ENCODE results near the gene PC.

The PC gene

GRCh38 chr11:66855574-66856495 lies 102.3 kb downstream of the PC start:
- peak; percentile 97 for DNase-seq (ENCODE audit: low read depth)
- peak overlapping the region; percentile 84 for H3K4me3 ChIP-seq (ENCODE audit: low read length)
- no peaks in the 10 kb centered on the region for H3K9me3 ChIP-seq (ENCODE audit: control insufficient read depth, low read length)
- H3K36me3 ChIP-seq (ENCODE audit: control insufficient read depth, insufficient read depth, low read length, severe bottlenecking) = peaks cover 11% of the 10 kb centered on the region
- H3K9ac ChIP-seq (ENCODE audit: low read length) = peak overlapping the region; percentile 92
- peaks cover 6% of the 10 kb centered on the region for H3K4me1 ChIP-seq (ENCODE audit: control insufficient read depth, insufficient read depth, low read length)
- H3K27me3 ChIP-seq (replicated peaks; ENCODE audit: control insufficient read depth, insufficient read depth, low read length) = no peaks in the 10 kb centered on the region

- no peaks in the 10 kb centered on the region for H3K9me3 ChIP-seq (ENCODE audit: control insufficient read depth, low read length)
- H3K4me1 ChIP-seq (ENCODE audit: control insufficient read depth, insufficient read depth, low read length) = peaks cover 6% of the 10 kb centered on the region
- no peak overlapping the region for H3K4me3 ChIP-seq (ENCODE audit: low read length)
- peaks cover 9% of the 10 kb centered on the region for H3K36me3 ChIP-seq (ENCODE audit: control insufficient read depth, insufficient read depth, low read length, severe bottlenecking)
- H3K9ac ChIP-seq (ENCODE audit: low read length) = no peak overlapping the region
- H3K27me3 ChIP-seq (replicated peaks; ENCODE audit: control insufficient read depth, insufficient read depth, low read length) = no peaks in the 10 kb centered on the region
- no peak for DNase-seq (ENCODE audit: low read depth)
These were observed 103.4 kb downstream of the PC start for GRCh38 chr11:66854729-66855211.

GRCh38 chr11:66854231-66854661 lies 103.9 kb downstream of the PC start:
- H3K36me3 ChIP-seq (ENCODE audit: control insufficient read depth, insufficient read depth, low read length, severe bottlenecking) = peaks cover 15% of the 10 kb centered on the region
- no peaks in the 10 kb centered on the region for H3K27me3 ChIP-seq (replicated peaks; ENCODE audit: control insufficient read depth, insufficient read depth, low read length)
- no peak overlapping the region for H3K9ac ChIP-seq (ENCODE audit: low read length)
- no peak for DNase-seq (ENCODE audit: low read depth)
- no peak overlapping the region for H3K4me3 ChIP-seq (ENCODE audit: low read length)
- H3K9me3 ChIP-seq (ENCODE audit: control insufficient read depth, low read length) = no peaks in the 10 kb centered on the region
- H3K4me1 ChIP-seq (ENCODE audit: control insufficient read depth, insufficient read depth, low read length) = peaks cover 6% of the 10 kb centered on the region

GRCh38 chr11:66853242-66854229 lies 104.6 kb downstream of the PC start:
- H3K9me3 ChIP-seq (ENCODE audit: control insufficient read depth, low read length) = no peaks in the 10 kb centered on the region
- H3K4me3 ChIP-seq (ENCODE audit: low read length) = no peak overlapping the region
- DNase-seq (ENCODE audit: low read depth) = no peak
- peaks cover 22% of the 10 kb centered on the region for H3K36me3 ChIP-seq (ENCODE audit: control insufficient read depth, insufficient read depth, low read length, severe bottlenecking)
- H3K4me1 ChIP-seq (ENCODE audit: control insufficient read depth, insufficient read depth, low read length) = peaks cover 6% of the 10 kb centered on the region
- no peaks in the 10 kb centered on the region for H3K27me3 ChIP-seq (replicated peaks; ENCODE audit: control insufficient read depth, insufficient read depth, low read length)
- no peak overlapping the region for H3K9ac ChIP-seq (ENCODE audit: low read length)

GRCh38 chr11:66852466-66853241 lies 105.5 kb downstream of the PC start:
- Histone ChIP-seq H3K27me3 (replicated peaks; ENCODE audit: control insufficient read depth, insufficient read depth, low read length) (no peaks in the 10 kb centered on the region), H3K9me3 (ENCODE audit: control insufficient read depth, low read length) (no peaks in the 10 kb centered on the region), H3K4me3 (ENCODE audit: low read length) (no peak overlapping the region), H3K4me1 (ENCODE audit: control insufficient read depth, insufficient read depth, low read length) (peaks cover 6% of the 10 kb centered on the region), H3K9ac (ENCODE audit: low read length) (no peak overlapping the region), H3K36me3 (ENCODE audit: control insufficient read depth, insufficient read depth, low read length, severe bottlenecking) (peaks cover 31% of the 10 kb centered on the region)
- no peak for DNase-seq (ENCODE audit: low read depth)

DNA sequence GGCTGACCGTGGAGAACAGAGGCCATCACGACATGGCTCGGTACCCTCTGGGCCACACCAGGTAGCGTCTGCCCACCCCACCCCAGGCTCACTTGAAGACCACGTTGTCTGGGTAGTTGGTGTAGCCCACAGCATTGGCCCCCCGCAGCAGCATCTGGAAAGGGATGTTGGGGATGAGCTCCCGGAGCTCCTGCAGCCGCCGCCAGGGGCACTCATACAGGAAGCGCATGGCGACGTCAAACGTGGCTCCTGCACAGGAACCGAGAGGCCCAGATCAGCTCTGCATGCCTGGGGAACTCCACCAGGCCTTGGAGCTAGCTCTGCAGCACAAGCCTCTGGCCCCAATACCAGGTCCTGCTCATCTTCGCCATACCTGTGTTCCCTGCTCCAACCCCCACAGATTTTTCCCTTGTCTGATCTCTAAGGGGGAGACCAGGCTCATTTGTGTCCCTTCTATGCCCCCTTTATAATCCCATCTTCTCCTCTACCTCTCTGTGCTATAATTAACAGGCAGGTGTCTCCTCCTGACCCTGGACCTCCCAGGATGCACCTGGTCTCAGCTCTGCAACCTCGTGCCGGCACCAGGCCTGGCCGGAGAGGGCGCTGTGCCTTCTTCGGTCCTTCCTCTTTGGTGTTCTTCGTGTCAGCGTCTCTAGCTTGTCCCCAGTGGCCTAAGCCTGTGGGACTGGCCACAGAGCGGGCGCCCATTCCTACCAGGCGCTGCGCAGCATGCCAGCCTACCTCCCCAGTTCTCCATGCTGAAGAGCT lies 106.3 kb downstream of the PC start:
- no peaks in the 10 kb centered on the region for H3K9me3 ChIP-seq (ENCODE audit: control insufficient read depth, low read length)
- peaks cover 33% of the 10 kb centered on the region for H3K36me3 ChIP-seq (ENCODE audit: control insufficient read depth, insufficient read depth, low read length, severe bottlenecking)
- no peaks in the 10 kb centered on the region for H3K27me3 ChIP-seq (replicated peaks; ENCODE audit: control insufficient read depth, insufficient read depth, low read length)
- DNase-seq (ENCODE audit: low read depth) = no peak
- peaks cover 8% of the 10 kb centered on the region for H3K4me1 ChIP-seq (ENCODE audit: control insufficient read depth, insufficient read depth, low read length)
- H3K4me3 ChIP-seq (ENCODE audit: low read length) = no peak overlapping the region
- no peak overlapping the region for H3K9ac ChIP-seq (ENCODE audit: low read length)

DNA sequence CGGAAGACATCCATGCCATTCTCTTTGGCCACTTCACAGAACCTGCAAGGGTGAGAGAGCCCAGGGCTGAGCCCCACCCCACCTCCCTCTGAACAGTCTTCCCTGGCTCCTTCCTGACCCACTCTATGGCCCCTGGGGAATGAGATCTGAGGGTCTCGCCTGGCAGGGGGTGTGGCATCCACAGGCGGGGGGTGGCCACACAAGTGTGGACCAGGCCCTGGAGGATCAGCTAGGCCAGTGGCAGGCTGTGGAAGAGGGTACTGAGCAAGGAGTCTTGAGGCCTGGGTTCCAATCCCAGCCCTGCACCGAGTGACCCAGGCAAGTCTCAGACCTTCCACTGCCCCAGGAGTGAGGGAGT lies 107.0 kb downstream of the PC start:
- Histone ChIP-seq H3K36me3 (ENCODE audit: control insufficient read depth, insufficient read depth, low read length, severe bottlenecking) (peaks cover 35% of the 10 kb centered on the region), H3K9ac (ENCODE audit: low read length) (no peak overlapping the region), H3K27me3 (replicated peaks; ENCODE audit: control insufficient read depth, insufficient read depth, low read length) (no peaks in the 10 kb centered on the region), H3K4me3 (ENCODE audit: low read length) (no peak overlapping the region), H3K9me3 (ENCODE audit: control insufficient read depth, low read length) (no peaks in the 10 kb centered on the region), H3K4me1 (ENCODE audit: control insufficient read depth, insufficient read depth, low read length) (peaks cover 13% of the 10 kb centered on the region)
- no peak for DNase-seq (ENCODE audit: low read depth)

- Histone ChIP-seq H3K9me3 (ENCODE audit: control insufficient read depth, low read length) (no peaks in the 10 kb centered on the region), H3K36me3 (ENCODE audit: control insufficient read depth, insufficient read depth, low read length, severe bottlenecking) (peaks cover 36% of the 10 kb centered on the region), H3K9ac (ENCODE audit: low read length) (no peak overlapping the region), H3K4me1 (ENCODE audit: control insufficient read depth, insufficient read depth, low read length) (peaks cover 11% of the 10 kb centered on the region), H3K27me3 (replicated peaks; ENCODE audit: control insufficient read depth, insufficient read depth, low read length) (no peaks in the 10 kb centered on the region), H3K4me3 (ENCODE audit: low read length) (no peak overlapping the region)
- no peak for DNase-seq (ENCODE audit: low read depth)
These were observed 107.5 kb downstream of the PC start for GRCh38 chr11:66850588-66851238.

DNA sequence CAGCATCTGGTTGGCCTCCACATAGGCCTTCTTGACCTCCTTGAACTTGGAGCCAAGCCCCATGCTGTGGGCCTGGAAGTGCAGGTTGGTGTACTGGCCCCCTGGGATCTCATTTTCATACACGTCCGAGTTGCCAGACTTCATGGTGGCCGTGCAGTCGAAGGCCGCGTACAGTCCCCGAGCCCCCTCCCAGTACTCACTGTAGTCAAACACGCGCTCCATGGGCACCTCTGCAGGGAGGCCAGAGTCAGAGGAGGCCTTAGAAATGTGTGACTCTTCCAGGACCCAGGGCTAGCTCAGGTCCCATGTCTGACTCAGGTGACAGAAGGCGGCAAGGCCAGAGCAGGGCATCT lies 108.0 kb downstream of the PC start:
- DNase-seq (ENCODE audit: low read depth) = no peak
- Histone ChIP-seq H3K36me3 (ENCODE audit: control insufficient read depth, insufficient read depth, low read length, severe bottlenecking) (peaks cover 41% of the 10 kb centered on the region), H3K4me1 (ENCODE audit: control insufficient read depth, insufficient read depth, low read length) (peaks cover 6% of the 10 kb centered on the region), H3K27me3 (replicated peaks; ENCODE audit: control insufficient read depth, insufficient read depth, low read length) (no peaks in the 10 kb centered on the region), H3K9ac (ENCODE audit: low read length) (no peak overlapping the region), H3K9me3 (ENCODE audit: control insufficient read depth, low read length) (no peaks in the 10 kb centered on the region), H3K4me3 (ENCODE audit: low read length) (no peak overlapping the region)
